ENCODE data around the gene FRMPD4.

FRMPD4 gene

DNA sequence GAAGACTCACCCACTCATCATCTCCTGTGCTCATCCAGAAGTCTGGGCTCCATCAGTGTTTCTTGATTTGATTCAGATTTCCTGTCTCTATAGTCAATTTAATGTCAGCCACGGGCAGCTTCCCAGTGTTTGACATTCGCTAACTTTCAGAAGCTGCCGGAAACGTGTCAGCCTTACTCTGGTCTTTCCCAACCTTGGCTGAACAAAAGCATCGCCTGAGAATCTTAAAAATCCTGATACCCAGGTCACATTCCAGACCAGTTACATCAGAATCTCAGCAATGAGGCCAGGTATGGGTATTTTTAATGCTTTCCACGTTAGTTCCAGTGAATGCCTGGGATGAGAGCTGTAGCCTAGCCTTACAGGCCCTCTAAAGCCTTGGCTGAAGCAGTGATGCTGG lies 233.8 kb downstream of the FRMPD4 start:
- no peak for DNase-seq

DNA sequence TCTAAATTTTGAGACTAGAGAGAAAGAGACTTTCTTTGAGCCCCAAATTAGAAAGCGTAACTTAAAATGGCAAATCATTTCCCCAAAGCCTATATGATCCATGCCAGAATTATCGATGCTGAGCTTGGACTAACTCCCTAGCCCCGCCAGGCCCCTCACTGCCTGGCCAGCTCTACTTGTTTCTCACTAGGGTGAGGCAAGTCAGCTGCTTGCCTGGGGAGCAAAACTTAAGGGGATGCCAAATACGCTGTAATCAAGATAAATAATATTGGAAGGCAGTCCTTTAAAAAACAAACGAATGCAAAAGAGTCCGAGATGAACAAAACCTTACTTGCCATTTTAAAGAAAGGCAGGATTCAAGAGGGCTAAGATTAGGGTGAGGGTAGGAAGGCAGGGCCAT lies 236.0 kb downstream of the FRMPD4 start:
- DNase-seq: no peak

DNA sequence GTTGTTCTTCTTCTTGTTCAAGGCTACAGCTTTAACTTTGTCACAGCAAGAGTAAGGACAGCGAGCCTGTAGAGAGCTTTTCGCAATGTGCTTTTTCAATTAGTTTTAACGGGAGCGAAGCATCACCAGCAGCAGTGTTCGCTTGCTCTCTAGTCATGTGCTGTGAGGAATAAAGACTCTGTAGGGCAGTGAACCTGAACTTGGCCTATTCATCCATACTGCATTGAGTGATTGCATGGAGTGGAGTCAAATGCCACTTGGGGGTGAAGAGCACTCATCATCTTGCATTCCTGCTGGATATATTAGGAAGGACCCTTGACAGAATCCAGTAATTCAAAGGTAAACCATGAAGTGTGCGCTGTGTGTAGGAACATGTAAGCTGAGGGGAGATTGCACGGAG lies 240.0 kb downstream of the FRMPD4 start:
- no peak for DNase-seq

GRCh38 chrX:12378706-12379105 lies 240.4 kb downstream of the FRMPD4 start:
- no peak for DNase-seq

DNA sequence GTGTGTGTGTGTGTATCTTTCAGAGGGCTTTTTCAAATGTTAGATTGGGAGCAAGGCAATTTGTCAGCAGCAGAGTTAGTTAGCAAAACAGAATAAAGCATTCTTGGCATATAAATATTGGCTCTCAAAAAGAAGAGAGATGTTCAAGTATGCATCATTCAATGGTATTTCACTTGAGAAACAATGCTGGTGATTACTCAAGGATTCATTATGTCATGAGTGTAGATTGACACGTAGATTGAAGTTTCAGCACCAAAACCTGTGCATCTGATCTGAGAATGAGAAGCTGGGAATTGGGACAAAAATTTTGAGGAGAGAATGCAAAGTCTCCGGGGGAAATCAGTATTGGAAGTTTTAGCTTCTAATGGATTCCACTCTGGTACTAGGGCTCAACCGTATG lies 241.4 kb downstream of the FRMPD4 start:
- DNase-seq: no peak

- DNase-seq: no peak
Observed at GRCh38 chrX:12383196-12383595, 244.9 kb downstream of the FRMPD4 start.

DNA sequence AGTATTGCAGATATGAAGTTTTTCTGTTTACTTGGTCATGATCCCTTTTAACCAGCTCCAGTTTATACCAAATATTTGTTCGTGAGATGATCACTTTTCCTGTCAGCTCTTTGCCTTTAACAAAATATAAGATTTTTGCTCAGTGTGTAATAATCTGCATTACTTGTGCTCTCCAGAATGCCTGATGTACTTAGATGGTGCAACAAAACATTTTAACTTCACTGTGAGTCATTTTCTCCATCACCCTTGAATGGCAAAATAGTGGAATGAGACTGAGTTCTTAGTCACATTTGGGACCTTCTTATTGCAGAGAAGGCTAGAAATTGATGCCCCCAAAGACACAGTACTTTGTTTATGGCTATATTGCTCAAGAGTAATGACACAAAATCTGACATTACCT lies 252.0 kb downstream of the FRMPD4 start:
- DNase-seq: no peak

DNA sequence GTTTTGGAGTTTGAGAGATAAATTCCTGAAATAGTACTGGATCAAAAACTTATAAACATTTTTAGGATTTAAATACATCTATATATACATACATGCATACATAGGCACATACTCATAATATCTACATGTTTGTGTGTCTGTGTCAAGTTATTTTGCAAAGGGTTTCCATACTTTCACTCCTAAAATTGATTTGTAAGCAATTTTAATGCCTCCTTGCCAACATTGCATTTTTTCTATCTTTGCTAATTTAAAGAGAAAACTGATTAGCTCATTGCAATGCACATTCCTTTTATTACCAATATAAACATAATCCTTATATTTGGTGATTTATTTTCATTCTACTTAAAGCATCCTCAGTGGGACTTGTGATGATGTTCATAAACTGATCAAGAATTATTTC lies 258.3 kb downstream of the FRMPD4 start:
- DNase-seq: no peak

DNA sequence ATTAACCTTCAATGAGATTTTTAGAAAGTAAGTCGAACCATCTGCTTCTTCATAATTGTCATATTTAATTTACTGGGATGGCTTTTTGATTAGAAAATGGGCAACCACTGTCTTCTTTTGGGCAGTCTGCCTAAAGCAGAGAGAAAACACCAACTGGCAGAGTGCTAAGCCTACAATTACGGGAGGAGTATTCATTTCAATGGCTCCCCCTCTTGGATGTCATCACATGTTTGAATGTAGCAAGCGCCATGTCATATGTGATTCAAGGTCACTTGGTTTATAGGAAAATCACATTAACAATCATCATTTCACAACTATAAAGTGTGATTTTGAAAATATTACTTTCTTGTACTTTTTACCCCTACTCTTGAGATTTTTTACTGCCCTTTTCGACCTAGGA lies 261.9 kb downstream of the FRMPD4 start:
- no peak for DNase-seq

GRCh38 chrX:12401252-12401651 lies 263.0 kb downstream of the FRMPD4 start:
- no peak for DNase-seq

- no peak for DNase-seq
Observed at GRCh38 chrX:12403474-12404082, 265.3 kb downstream of the FRMPD4 start.

- no peak for DNase-seq
Observed at GRCh38 chrX:12405306-12405705, 267.0 kb downstream of the FRMPD4 start.

GRCh38 chrX:12410523-12410922 lies 272.2 kb downstream of the FRMPD4 start:
- DNase-seq: no peak

GRCh38 chrX:12411831-12412230 lies 273.6 kb downstream of the FRMPD4 start:
- DNase-seq: no peak

- no peak for DNase-seq
Observed at GRCh38 chrX:12412561-12412960, 274.3 kb downstream of the FRMPD4 start.

GRCh38 chrX:12419591-12419990 lies 281.3 kb downstream of the FRMPD4 start:
- DNase-seq: no peak

DNA sequence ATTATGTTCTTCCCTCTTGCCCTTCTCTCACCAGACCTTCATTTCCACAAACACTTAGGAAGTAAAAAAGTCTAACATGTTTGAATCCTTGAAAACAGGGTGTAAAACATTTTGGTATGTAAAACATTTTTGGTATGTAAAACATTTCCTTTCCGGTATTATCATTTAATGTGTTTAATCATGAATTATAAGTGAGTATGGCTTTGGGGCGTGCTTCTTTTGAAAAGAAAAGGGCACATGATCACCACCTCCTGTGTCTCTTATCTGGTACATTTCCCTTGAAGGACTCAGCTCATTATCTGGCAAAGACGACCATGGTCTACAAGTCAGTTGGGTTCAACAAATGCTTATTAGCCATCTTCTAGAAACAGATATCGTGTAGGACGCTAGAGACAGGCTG lies 283.6 kb downstream of the FRMPD4 start:
- no peak for DNase-seq

DNA sequence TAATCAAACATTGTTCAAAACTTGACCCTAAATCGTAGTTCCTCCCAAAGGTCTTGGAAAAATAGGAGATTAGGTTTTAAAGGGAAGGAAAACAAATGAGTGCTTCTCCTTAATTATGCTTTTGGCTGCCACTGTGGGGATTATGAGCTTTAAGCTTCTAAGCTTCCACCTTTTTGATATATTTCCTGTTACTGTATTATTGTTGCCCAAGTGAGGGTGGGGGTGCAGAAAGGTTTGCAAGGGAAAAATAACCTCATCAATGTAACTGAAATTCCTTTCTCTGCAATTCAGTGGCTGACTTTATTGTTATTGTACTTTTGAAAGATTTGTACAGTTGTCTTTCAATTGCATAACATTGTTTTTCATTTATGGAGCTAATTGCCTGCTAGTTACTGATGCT lies 285.1 kb downstream of the FRMPD4 start:
- DNase-seq: no peak

DNA sequence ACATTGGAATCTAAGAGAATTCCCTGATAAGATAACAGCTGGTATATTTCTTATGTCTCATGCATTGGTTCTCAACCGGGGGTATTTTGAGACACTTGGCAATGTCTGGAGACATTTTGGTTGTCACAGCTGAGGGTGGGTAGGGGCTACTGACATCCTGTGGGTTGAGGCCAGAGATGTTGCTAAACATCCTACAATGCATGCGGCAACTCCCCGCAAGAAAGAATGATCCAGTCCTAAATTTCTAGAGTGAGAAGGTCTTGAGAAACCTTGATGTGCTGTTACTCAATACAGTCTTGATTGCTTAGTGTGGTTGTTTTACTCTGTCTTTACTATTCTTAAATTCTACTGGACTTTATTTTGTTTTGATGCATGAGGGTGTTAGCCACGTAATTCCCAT lies 287.2 kb downstream of the FRMPD4 start:
- no peak for DNase-seq

DNA sequence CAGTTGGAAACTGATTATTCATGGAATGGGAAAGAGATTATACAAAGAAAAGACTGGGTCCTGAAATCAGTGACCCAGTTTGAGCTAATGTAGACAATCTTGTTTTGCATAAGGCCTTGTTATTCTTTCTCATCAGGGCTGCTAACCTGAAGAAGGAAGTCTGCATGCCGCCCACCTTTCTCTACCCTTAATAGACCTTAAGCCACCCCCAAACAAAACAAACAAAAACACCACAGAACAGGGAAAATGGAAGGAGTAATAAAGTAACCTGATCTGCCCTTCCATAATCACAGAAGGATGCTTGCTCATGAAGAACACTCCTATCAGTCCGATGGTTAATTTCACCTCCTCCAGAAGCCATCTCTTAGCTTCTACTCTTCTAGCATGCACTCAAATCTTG lies 288.1 kb downstream of the FRMPD4 start:
- no peak for DNase-seq

GRCh38 chrX:12434493-12434892 lies 296.2 kb downstream of the FRMPD4 start:
- DNase-seq: no peak

- DNase-seq: no peak
Observed at GRCh38 chrX:12439416-12439815, 301.1 kb downstream of the FRMPD4 start.

GRCh38 chrX:12440246-12440645 lies 302.0 kb downstream of the FRMPD4 start:
- DNase-seq: no peak

DNA sequence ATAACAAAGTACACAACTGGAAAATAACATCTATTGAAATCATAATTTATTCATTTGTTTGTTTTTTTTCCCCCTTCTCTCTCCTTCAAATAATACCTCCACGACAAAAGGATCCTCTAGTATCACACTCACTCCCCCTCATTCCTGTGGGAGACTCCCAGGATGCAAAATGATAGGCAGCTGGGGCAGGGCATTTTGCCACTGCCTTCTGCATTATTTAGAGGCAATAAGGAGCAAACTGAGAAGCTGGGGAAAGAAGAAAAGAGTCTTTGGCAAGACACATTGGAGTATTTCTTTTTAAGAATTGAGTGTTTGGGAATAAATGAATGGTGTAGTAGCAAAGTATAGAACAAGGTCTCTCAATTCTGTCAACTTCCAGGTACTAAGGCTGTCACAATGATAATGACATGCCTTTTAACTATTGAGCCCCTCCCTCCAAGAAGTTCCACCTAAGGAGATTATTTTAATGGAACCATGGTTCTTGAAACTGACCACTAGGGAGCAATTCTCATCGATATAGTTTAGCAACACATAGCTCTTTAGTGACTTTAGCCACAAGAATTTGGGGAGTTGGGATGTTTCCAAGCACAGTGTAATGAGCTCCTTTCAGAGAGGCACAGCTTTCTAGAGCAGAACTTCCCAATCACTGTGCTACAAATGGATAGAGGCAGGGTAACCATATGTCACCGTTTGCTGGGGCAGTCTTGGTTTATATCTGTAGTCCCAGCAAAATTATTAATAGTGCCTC lies 303.3 kb downstream of the FRMPD4 start:
- DNase-seq: no peak

GRCh38 chrX:12443534-12444098 lies 305.3 kb downstream of the FRMPD4 start:
- DNase-seq: no peak
